CD14-positive monocyte (primary cell): Measurements from ENCODE around the gene PDE4D. TPM values are rescaled to one million over a fixed set of nuclear protein-coding genes. Genes with fewer than 3 reads are reported as not detected.

Experiments
- DNase-seq, 3 donors: peaks; one replicate each; pipeline ENCODE4 v3.0.0-alpha.2; 2011 to 2022
- H2AFZ ChIP-seq: 2 replicates; pipeline ENCODE4 v1.6.0; 2012; ENCODE audit warnings: mild to moderate bottlenecking, low read depth, low read length, inconsistent platforms; ENCODE audit not compliant: insufficient read depth, poor library complexity, severe bottlenecking
- H3K27ac ChIP-seq, 2 donors: 1 replicate in 1 of 2; 2 replicates in 1 of 2; pipeline ENCODE4 v1.5.1; 2012 to 2013; ENCODE audit warnings: low read length in 2 of 2, control low read depth in 1 of 2, inconsistent platforms in 1 of 2, low read depth in 1 of 2, mild to moderate bottlenecking in 1 of 2
- H3K27me3 ChIP-seq, 2 donors: one replicate each; pipeline versions ENCODE4 v1.6.0 to v1.6.1; 2011 to 2013; ENCODE audit warnings: low read length in 2 of 2; ENCODE audit not compliant: control insufficient read depth in 2 of 2, insufficient read depth in 2 of 2
- H3K36me3 ChIP-seq, 2 donors: replicated peaks in 1 of 2; 1 replicate in 1 of 2; 2 replicates in 1 of 2; pipeline versions ENCODE4 v1.5.1 to v1.6.1; 2012 to 2013; ENCODE audit warnings: low read length in 2 of 2, control low read depth in 1 of 2, inconsistent platforms in 1 of 2, mild to moderate bottlenecking in 1 of 2; ENCODE audit not compliant: insufficient read depth in 2 of 2, control insufficient read depth in 1 of 2
- H3K4me1 ChIP-seq, 2 donors: 1 replicate in 1 of 2; 2 replicates in 1 of 2; pipeline versions ENCODE4 v1.5.1 to v1.6.1; 2012 to 2013; ENCODE audit warnings: low read length in 2 of 2, control low read depth in 1 of 2, inconsistent platforms in 1 of 2, mild to moderate bottlenecking in 1 of 2, moderate library complexity in 1 of 2; ENCODE audit not compliant: insufficient read depth in 2 of 2, control insufficient read depth in 1 of 2
- H3K4me2 ChIP-seq: replicated peaks from 2 replicates; pipeline ENCODE3; 2012; ENCODE audit warnings: low read length, moderate library complexity, mild to moderate bottlenecking; ENCODE audit not compliant: poor library complexity, severe bottlenecking; ENCODE audit errors: extremely low read depth
- H3K4me3 ChIP-seq, 3 experiments: fragments of 200-600 bp in 1 of 3; sonication (generic) in 1 of 3; replicated peaks in 1 of 3; 1 replicate in 2 of 3; 2 replicates in 1 of 3; pipeline ENCODE4 v1.5.1; 2011 to 2013; ENCODE audit warnings: low read length in 3 of 3, mild to moderate bottlenecking in 3 of 3, control low read depth in 2 of 3, low read depth in 2 of 3, inconsistent platforms in 1 of 3, moderate library complexity in 1 of 3
- H3K79me2 ChIP-seq: 2 replicates; pipeline ENCODE4 v1.6.0; 2012; ENCODE audit warnings: mild to moderate bottlenecking, control low read depth, inconsistent platforms, low read length, moderate library complexity; ENCODE audit not compliant: insufficient read depth
- H3K9ac ChIP-seq: 2 replicates; pipeline ENCODE4 v1.6.0; 2017; ENCODE audit warnings: low read length, mild to moderate bottlenecking; ENCODE audit not compliant: insufficient read depth, poor library complexity, severe bottlenecking
- H3K9me3 ChIP-seq, 2 donors: replicated peaks in 1 of 2; 1 replicate in 1 of 2; 2 replicates in 1 of 2; pipeline versions ENCODE4 v1.5.1 to v1.6.1; 2012 to 2013; ENCODE audit warnings: low read length in 2 of 2, control low read depth in 1 of 2; ENCODE audit not compliant: control insufficient read depth in 1 of 2, insufficient read depth in 1 of 2
- H4K20me1 ChIP-seq: 2 replicates; pipeline ENCODE4 v1.6.0; 2012; ENCODE audit warnings: mild to moderate bottlenecking, low read length, control low read depth, moderate library complexity; ENCODE audit not compliant: insufficient read depth
- H3K27ac Mint-ChIP-seq, 7 donors: one replicate each; pipeline ENCODE4 v1.8.0; 2020; ENCODE audit warnings: mild to moderate bottlenecking in 7 of 7, mixed read lengths in 7 of 7, moderate library complexity in 6 of 7, inconsistent platforms in 2 of 7
- H3K27me3 Mint-ChIP-seq, 3 donors: one replicate each; pipeline ENCODE4 v1.8.0; 2021 to 2022; ENCODE audit warnings: low read depth in 3 of 3, mild to moderate bottlenecking in 3 of 3, mixed read lengths in 3 of 3, moderate library complexity in 3 of 3, inconsistent platforms in 1 of 3
- H3K36me3 Mint-ChIP-seq, 2 donors: one replicate each; pipeline ENCODE4 v1.8.0; 2020; ENCODE audit warnings: mixed read lengths in 2 of 2, inconsistent platforms in 1 of 2, mild to moderate bottlenecking in 1 of 2
- H3K4me1 Mint-ChIP-seq: one replicate; pipeline ENCODE4 v1.8.0; 2020; ENCODE audit warnings: mild to moderate bottlenecking, mixed read lengths
- H3K4me3 Mint-ChIP-seq, 2 donors: one replicate each; pipeline ENCODE4 v1.8.0; 2020; ENCODE audit warnings: mild to moderate bottlenecking in 2 of 2, mixed read lengths in 2 of 2, moderate library complexity in 1 of 2
- H3K9me3 Mint-ChIP-seq, 7 donors: one replicate each; pipeline ENCODE4 v1.8.0; 2020 to 2022; ENCODE audit warnings: mixed read lengths in 7 of 7, mild to moderate bottlenecking in 6 of 7, moderate library complexity in 6 of 7, inconsistent platforms in 2 of 7
- WGBS: methylation state at CpG from one replicate; pipeline ENCODE4 v1.1.5; 2013; ENCODE audit warnings: missing lambda C conversion rate; ENCODE audit not compliant: insufficient coverage; 5-methylcytosine and 5-hydroxymethylcytosine counted together
- intact Hi-C, 2 donors: fragments of 100-400 bp; cut with micrococcal nuclease; formaldehyde crosslinking; loops; one replicate each; pipeline versions ENCODE4 v1.15.0 to v1.15.1; 2023
- polyA plus RNA-seq, 3 donors: library from polyadenylated mRNA; depleted of rRNA in 1 of 3; unstranded in 2 of 3; stranded (reverse) in 1 of 3; fragments of 300-500 nt in 2 of 3; fragments of >200 nt in 1 of 3; fragmentation: Illumina TruSeq in 2 of 3; gene quantifications; 1 replicate in 2 of 3; 2 replicates in 1 of 3; pipeline ENCODE4 v1.2.3, GENCODE V29; 2012 to 2021
- TF ChIP-seq, protein P1 (sequence below): fragments of 200-600 bp; IDR thresholded peaks from one replicate; pipeline ENCODE4 v1.8.0; 2022; ENCODE audit warnings: antibody characterized with exemption, mild to moderate bottlenecking

PDE4D gene
- polyA plus RNA-seq, 3 donors, result 1.9 to 3.4 (median 2.8) TPM

DNA sequence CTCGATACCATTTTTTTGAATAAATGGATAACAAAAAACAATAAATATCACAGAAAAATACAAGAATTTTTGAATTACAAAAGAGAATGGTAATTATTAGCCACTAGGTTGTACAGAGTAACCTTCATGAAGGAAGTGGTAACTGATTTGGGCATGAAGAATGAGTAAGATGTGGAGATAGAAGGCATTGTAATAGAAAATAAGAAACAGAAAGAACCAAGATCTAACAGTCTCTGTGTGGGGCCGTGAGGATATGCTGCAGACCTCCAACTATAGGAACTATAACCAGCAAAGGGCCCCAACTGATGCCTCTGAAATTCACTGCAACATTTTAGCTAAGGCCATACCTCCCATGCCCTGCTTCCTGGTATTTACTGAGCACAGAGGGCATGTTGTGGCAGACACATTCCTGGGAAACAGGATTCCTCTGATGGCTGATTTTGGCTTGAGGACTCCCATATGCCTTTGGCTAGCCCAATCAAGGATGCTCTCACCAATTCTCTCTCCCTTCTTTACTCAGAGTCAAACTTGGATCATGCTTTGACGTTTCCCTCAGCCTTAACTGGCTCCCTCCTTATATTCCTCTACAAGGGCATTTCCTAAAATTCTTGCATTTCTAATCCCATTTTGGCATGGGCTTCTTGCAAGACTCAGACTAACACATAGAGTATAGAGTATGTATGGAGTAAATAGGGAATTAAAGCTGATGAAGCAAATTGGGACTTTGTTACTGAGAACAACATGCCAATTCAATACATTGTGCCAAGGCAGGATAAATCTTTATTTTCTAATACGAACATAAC, 208.9 kb downstream of the PDE4D start:
- no peak for DNase-seq
- H3K27ac Mint-ChIP-seq, result peak overlapping the region in 1 of 7 donors; percentile 30

DNA sequence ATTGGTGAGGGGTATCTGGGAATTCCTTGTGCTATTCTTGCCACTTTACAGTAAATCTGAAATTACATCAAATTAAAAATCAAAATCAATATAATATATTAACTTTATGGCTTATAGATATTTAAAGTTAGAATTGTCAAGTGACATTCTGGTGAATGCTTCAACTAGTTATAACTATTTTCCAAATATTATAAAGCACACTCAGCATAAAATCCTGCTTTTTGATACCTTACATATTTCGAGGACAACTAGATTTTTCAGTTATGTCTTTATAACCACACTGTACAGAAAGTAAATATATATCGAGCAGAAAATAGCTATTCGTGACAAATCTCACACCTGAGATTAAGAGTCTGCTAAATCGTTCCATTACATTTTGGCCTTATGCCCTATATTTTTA, 210.2 kb downstream of the PDE4D start:
- H3K4me1 ChIP-seq, result no peaks in the 10 kb centered on the region
- no peak overlapping the region for H3K9ac ChIP-seq
- H3K4me2 ChIP-seq, result no peak overlapping the region
- Mint-ChIP-seq H3K9me3 (no peaks in the 10 kb centered on the region), H3K4me1 (peaks cover 3% of the 10 kb centered on the region), H3K36me3 (peaks cover 0 to 5% of the 10 kb centered on the region in 2 donors), H3K4me3 (no peak overlapping the region), H3K27me3 (peaks cover 0 to 1% (median 0%) of the 10 kb centered on the region in 3 donors), H3K27ac (no peak overlapping the region)
- DNase-seq, result no peak
- H3K9me3 ChIP-seq, result no peaks in the 10 kb centered on the region
- TF ChIP-seq, protein P1, sequence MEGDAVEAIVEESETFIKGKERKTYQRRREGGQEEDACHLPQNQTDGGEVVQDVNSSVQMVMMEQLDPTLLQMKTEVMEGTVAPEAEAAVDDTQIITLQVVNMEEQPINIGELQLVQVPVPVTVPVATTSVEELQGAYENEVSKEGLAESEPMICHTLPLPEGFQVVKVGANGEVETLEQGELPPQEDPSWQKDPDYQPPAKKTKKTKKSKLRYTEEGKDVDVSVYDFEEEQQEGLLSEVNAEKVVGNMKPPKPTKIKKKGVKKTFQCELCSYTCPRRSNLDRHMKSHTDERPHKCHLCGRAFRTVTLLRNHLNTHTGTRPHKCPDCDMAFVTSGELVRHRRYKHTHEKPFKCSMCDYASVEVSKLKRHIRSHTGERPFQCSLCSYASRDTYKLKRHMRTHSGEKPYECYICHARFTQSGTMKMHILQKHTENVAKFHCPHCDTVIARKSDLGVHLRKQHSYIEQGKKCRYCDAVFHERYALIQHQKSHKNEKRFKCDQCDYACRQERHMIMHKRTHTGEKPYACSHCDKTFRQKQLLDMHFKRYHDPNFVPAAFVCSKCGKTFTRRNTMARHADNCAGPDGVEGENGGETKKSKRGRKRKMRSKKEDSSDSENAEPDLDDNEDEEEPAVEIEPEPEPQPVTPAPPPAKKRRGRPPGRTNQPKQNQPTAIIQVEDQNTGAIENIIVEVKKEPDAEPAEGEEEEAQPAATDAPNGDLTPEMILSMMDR, result no peak
- H3K27me3 ChIP-seq, result no peaks in the 10 kb centered on the region
- WGBS, result no CpG with 5 or more reads among the region's 4 CpGs
- H4K20me1 ChIP-seq, result no peaks in the 10 kb centered on the region
- intact Hi-C loops, result no loop called here
- H2AFZ ChIP-seq, result no peak overlapping the region
- H3K36me3 ChIP-seq, result no peaks in the 10 kb centered on the region
- H3K79me2 ChIP-seq, result no peaks in the 10 kb centered on the region
- no peak overlapping the region for H3K4me3 ChIP-seq
- no peak overlapping the region for H3K27ac ChIP-seq

More for the DNA sequence above, 208.9 kb downstream of the PDE4D start:
- no peak overlapping the region for H2AFZ ChIP-seq
- Mint-ChIP-seq H3K27me3 (no peaks in the 10 kb centered on the region), H3K9me3 (peaks cover 0 to 3% (median 0%) of the 10 kb centered on the region in 7 donors), H3K4me3 (no peak overlapping the region), H3K36me3 (peaks cover 0 to 5% of the 10 kb centered on the region in 2 donors), H3K4me1 (peaks cover 3% of the 10 kb centered on the region)
- intact Hi-C loops, result no loop called here
- no CpG with 5 or more reads among the region's 4 CpGs for WGBS
- no peak overlapping the region for H3K4me2 ChIP-seq
- H3K27ac ChIP-seq, result no peak overlapping the region
- no peak overlapping the region for H3K9ac ChIP-seq
- no peaks in the 10 kb centered on the region for H3K36me3 ChIP-seq
- H4K20me1 ChIP-seq, result no peaks in the 10 kb centered on the region
- H3K4me1 ChIP-seq, result no peaks in the 10 kb centered on the region
- TF ChIP-seq, protein P1, result no peak
- no peak overlapping the region for H3K4me3 ChIP-seq
- no peaks in the 10 kb centered on the region for H3K27me3 ChIP-seq
- no peaks in the 10 kb centered on the region for H3K9me3 ChIP-seq
- H3K79me2 ChIP-seq, result no peaks in the 10 kb centered on the region
